Mesothelial cell of epicardium (in vitro differentiated cells): ENCODE results near the gene MLPH. TPM values are rescaled to one million over a fixed set of nuclear protein-coding genes. Genes with fewer than 3 reads are reported as not detected.

ENCODE experiments used
- DNase-seq, 2 experiments: peaks; one replicate each; pipeline ENCODE4 v3.0.0; 2021; ENCODE audit warnings: low spot score in 2 of 2; ENCODE audit not compliant: unreplicated experiment in 2 of 2
- H3K27ac Mint-ChIP-seq: 2 replicates; pipeline ENCODE4 v1.8.0; 2021; ENCODE audit warnings: mixed read lengths
- H3K27me3 Mint-ChIP-seq: 2 replicates; pipeline ENCODE4 v1.8.0; 2021; ENCODE audit warnings: low read depth, mixed read lengths
- H3K36me3 Mint-ChIP-seq: 2 replicates; pipeline ENCODE4 v1.8.0; 2021; ENCODE audit warnings: mixed read lengths
- H3K4me1 Mint-ChIP-seq: 2 replicates; pipeline ENCODE4 v1.8.0; 2021; ENCODE audit warnings: mixed read lengths
- H3K4me3 Mint-ChIP-seq: 2 replicates; pipeline ENCODE4 v1.8.0; 2021; ENCODE audit warnings: mild to moderate bottlenecking, moderate library complexity, mixed read lengths
- H3K9me3 Mint-ChIP-seq: 2 replicates; pipeline ENCODE4 v1.8.0; 2021; ENCODE audit warnings: mixed read lengths
- total RNA-seq: library from RNA; stranded (reverse); gene quantifications from 3 replicates; pipeline ENCODE4 v1.2.1, GENCODE V29; 2021
- TF ChIP-seq, protein P1 (sequence below): fragments of 200-600 bp; sonication (generic); IDR thresholded peaks from one replicate; pipeline ENCODE4 v1.5.0; 2021; ENCODE audit warnings: antibody characterized with exemption; ENCODE audit not compliant: unreplicated experiment

The MLPH gene
- total RNA-seq, 1 donor from 2014 or later, result 6.1 TPM

DNA sequence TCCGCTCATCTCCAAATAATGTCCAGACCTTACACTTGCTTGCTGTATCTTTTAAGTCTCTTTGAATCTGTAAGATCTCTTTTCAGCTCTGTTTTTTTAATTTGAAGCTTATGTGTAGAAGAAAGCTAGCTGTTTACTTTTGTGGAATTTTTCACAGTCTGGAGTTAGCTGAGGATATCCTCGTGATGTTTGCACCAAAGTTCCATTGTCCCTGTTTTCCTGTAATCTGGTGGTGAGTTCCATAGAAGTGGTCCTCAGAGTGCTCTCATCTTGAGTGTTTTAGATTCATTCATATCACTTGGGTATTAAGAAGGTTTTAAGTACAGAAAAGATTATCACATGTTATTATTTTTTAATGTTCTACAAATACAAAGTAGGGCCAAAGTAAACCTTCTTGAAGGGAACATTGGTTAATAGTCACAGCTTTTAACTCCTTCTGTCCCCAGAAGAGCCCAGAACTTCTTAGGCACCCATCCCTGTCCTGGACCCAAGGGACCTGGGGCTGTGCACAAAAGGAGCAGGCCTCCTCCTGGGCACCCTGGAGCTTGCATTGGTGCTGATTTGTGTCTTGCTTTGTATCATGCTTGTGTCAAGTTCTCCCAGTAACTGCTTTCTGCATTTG is 15.0 kb downstream of the MLPH start:
- H3K36me3 Mint-ChIP-seq, result no peaks in the 10 kb centered on the region
- H3K9me3 Mint-ChIP-seq, result peaks cover 3% of the 10 kb centered on the region
- no peaks in the 10 kb centered on the region for H3K27me3 Mint-ChIP-seq
- H3K27ac Mint-ChIP-seq, result no peak overlapping the region
- no peak overlapping the region for H3K4me3 Mint-ChIP-seq
- no peaks in the 10 kb centered on the region for H3K4me1 Mint-ChIP-seq
- DNase-seq, result no peak
- TF ChIP-seq, protein P1, sequence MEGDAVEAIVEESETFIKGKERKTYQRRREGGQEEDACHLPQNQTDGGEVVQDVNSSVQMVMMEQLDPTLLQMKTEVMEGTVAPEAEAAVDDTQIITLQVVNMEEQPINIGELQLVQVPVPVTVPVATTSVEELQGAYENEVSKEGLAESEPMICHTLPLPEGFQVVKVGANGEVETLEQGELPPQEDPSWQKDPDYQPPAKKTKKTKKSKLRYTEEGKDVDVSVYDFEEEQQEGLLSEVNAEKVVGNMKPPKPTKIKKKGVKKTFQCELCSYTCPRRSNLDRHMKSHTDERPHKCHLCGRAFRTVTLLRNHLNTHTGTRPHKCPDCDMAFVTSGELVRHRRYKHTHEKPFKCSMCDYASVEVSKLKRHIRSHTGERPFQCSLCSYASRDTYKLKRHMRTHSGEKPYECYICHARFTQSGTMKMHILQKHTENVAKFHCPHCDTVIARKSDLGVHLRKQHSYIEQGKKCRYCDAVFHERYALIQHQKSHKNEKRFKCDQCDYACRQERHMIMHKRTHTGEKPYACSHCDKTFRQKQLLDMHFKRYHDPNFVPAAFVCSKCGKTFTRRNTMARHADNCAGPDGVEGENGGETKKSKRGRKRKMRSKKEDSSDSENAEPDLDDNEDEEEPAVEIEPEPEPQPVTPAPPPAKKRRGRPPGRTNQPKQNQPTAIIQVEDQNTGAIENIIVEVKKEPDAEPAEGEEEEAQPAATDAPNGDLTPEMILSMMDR, result no peak

DNA sequence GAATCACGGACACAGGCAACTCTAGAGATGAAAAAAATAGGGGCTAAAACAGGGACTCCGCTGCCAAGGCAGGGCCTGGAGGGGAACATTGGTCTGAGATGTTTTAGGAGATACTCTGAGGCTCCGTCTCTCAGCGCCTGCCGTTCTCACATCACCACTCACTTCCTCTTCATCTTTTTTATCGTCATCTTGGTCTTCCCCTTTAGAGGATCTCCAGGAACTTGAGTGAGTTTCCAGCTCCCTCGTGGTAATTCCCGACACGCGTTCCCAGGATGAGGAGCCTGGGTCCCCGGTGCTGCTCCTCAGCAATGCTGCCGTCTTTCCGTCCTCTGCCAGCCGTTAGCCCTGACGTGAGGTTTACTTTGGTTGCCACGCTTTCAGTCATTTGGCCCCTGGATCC is 16.1 kb downstream of the MLPH start:
- Mint-ChIP-seq H3K9me3 (peaks cover 3% of the 10 kb centered on the region), H3K4me1 (no peaks in the 10 kb centered on the region), H3K36me3 (no peaks in the 10 kb centered on the region), H3K4me3 (no peak overlapping the region), H3K27me3 (no peaks in the 10 kb centered on the region), H3K27ac (no peak overlapping the region)
- no peak for DNase-seq
- TF ChIP-seq, protein P1, result no peak

DNA sequence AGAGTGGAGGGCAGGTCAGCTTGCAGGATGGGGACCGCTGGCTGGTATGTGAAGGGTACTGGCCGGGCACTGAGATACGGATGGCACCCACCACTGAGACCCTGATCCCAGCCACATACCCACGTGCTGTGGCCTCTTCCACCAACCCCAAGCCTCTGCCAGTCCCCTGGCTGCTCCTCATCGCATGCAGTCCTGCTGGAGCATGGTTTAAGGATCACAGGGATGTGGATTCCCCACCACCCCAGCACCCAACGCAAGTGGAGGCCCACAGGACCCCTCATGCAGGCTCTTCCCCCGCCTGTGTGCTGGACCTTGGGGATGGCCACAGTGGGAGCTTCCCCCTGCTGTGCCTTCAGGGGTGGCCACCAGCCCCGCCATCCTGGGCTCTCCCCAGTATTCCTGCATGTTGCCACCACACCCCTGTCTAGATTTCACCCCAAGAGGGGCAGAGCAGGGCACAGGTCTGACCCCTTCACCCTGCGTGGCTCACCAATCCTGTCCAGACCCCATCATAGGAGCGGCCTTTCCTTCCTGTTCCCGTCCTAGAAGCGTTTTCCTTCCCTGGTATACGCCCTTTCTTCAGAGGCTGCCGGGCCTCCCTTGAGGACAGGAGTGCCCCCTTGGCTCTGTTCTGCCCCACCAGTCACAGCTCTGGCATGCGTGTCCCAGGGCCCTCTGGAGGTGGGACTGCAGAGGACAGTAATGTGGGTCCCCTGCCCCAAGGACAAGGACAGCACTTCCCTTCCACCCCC is 18.3 kb downstream of the MLPH start:
- peaks cover 3% of the 10 kb centered on the region for H3K9me3 Mint-ChIP-seq
- H3K4me1 Mint-ChIP-seq, result no peaks in the 10 kb centered on the region
- DNase-seq, result no peak
- no peaks in the 10 kb centered on the region for H3K36me3 Mint-ChIP-seq
- no peaks in the 10 kb centered on the region for H3K27me3 Mint-ChIP-seq
- TF ChIP-seq, protein P1, result no peak
- H3K4me3 Mint-ChIP-seq, result no peak overlapping the region
- H3K27ac Mint-ChIP-seq, result no peak overlapping the region

DNA sequence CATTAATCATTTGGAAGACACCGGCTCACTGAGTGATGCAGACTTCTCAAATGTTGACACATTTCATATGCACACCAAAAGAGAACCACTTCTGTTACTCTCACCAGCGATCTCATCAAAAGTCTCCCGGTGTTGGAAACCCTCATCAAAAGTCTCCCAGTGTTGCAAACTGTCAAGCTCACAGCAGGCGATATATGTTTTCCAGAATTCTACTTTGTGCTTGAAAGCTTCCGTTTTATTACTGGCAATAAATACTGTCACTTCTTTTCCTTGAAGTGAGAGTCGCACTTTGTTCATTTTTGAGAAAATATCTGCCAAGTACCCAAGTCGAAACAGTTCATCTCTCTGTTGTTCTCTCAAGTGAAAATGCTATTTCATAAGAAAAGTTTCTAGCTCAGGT is 20.5 kb downstream of the MLPH start:
- no peak for DNase-seq
- Mint-ChIP-seq H3K36me3 (no peaks in the 10 kb centered on the region), H3K27ac (no peak overlapping the region), H3K27me3 (no peaks in the 10 kb centered on the region), H3K4me3 (no peak overlapping the region), H3K4me1 (peaks cover 3% of the 10 kb centered on the region), H3K9me3 (peaks cover 3% of the 10 kb centered on the region)
- TF ChIP-seq, protein P1, result no peak

DNA sequence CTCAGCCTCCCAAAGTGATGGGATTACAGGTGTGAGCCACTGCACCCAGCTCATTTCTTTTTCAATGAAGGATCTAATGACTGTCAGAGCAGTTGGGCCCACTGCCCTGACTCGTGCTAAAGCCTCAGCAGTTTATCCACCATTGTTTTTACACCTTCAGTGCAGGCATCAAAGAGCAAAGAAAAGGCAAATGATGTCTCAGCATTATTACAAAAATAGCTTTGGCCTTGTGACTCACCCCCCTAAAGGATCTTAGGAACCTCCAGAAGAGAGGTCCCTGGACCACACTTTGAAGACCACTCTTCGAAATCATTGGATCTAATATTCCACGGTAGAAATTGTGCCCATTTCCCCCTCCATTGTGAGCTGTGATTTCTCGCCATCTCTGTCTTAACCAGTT is 21.3 kb downstream of the MLPH start:
- Mint-ChIP-seq H3K27me3 (no peaks in the 10 kb centered on the region), H3K4me3 (no peak overlapping the region), H3K9me3 (peaks cover 3% of the 10 kb centered on the region), H3K27ac (no peak overlapping the region), H3K36me3 (no peaks in the 10 kb centered on the region), H3K4me1 (peaks cover 6% of the 10 kb centered on the region)
- TF ChIP-seq, protein P1, result no peak
- DNase-seq, result no peak
